Neuronal stem cell (in vitro differentiated cells): ENCODE data around the gene OR9Q1.

Source experiments
- DNase-seq: peaks from one replicate; pipeline ENCODE4 v3.0.0-alpha.2; 2013; ENCODE audit warnings: low spot score
- H2AFZ ChIP-seq: one replicate; pipeline ENCODE4 v1.6.1; 2013; ENCODE audit warnings: mild to moderate bottlenecking, low read length, inconsistent platforms
- H2AK5ac ChIP-seq: 2 replicates; pipeline ENCODE4 v1.6.1; 2013; ENCODE audit warnings: low read depth, mild to moderate bottlenecking, inconsistent platforms, low read length, moderate library complexity, mixed read lengths
- H2BK120ac ChIP-seq: 2 replicates; pipeline ENCODE4 v1.6.1; 2013; ENCODE audit warnings: low read depth, mild to moderate bottlenecking, inconsistent platforms, low read length, moderate library complexity, mixed read lengths
- H2BK12ac ChIP-seq: one replicate; pipeline ENCODE4 v1.6.1; 2013; ENCODE audit warnings: low read length, inconsistent platforms
- H2BK15ac ChIP-seq: 2 replicates; pipeline ENCODE4 v1.6.1; 2013; ENCODE audit warnings: mild to moderate bottlenecking, low read length, inconsistent platforms, mixed read lengths
- H2BK5ac ChIP-seq: one replicate; pipeline ENCODE4 v1.6.1; 2013; ENCODE audit warnings: inconsistent platforms, mild to moderate bottlenecking, low read length, moderate library complexity
- H3K14ac ChIP-seq: one replicate; pipeline ENCODE4 v1.6.1; 2013; ENCODE audit warnings: low read length, inconsistent platforms
- H3K18ac ChIP-seq: 2 replicates; pipeline ENCODE4 v1.6.1; 2013; ENCODE audit warnings: low read length, inconsistent platforms
- H3K23ac ChIP-seq: 2 replicates; pipeline ENCODE4 v1.6.1; 2013; ENCODE audit warnings: low read depth, mild to moderate bottlenecking, mixed read lengths, low read length, inconsistent platforms; ENCODE audit not compliant: poor library complexity
- H3K27ac ChIP-seq: replicated peaks from 3 replicates; pipeline ENCODE4 v1.5.1; 2013; ENCODE audit warnings: low read length, inconsistent platforms
- H3K27me3 ChIP-seq, 3 experiments: 2 replicates each; pipeline ENCODE4 v1.6.1; 2013; ENCODE audit warnings: low read length in 3 of 3, mild to moderate bottlenecking in 2 of 3, inconsistent platforms in 1 of 3, low read depth in 1 of 3, mixed read lengths in 1 of 3, moderate library complexity in 1 of 3; ENCODE audit not compliant: control insufficient read depth in 3 of 3, insufficient read depth in 3 of 3
- H3K36me3 ChIP-seq, 2 donors: replicated peaks in 1 of 2; 2 replicates each; pipeline ENCODE4 v1.6.1; 2013; ENCODE audit warnings: low read length in 2 of 2; ENCODE audit not compliant: control insufficient read depth in 2 of 2, insufficient read depth in 2 of 2
- H3K4ac ChIP-seq: 2 replicates; pipeline ENCODE4 v1.6.1; 2013; ENCODE audit warnings: inconsistent platforms, mild to moderate bottlenecking, low read length, moderate library complexity
- H3K4me1 ChIP-seq, 2 donors: 1 replicate in 1 of 2; 2 replicates in 1 of 2; pipeline ENCODE4 v1.6.1; 2013; ENCODE audit warnings: low read length in 2 of 2, low read depth in 1 of 2; ENCODE audit not compliant: control insufficient read depth in 2 of 2, insufficient read depth in 1 of 2
- H3K4me2 ChIP-seq: one replicate; pipeline ENCODE4 v1.6.1; 2013; ENCODE audit warnings: mild to moderate bottlenecking, low read length, inconsistent platforms; ENCODE audit not compliant: insufficient read depth, poor library complexity, severe bottlenecking
- H3K4me3 ChIP-seq, 2 donors: 2 replicates each; pipeline ENCODE4 v1.5.1; 2013; ENCODE audit warnings: low read length in 2 of 2, mild to moderate bottlenecking in 2 of 2, inconsistent platforms in 1 of 2, moderate library complexity in 1 of 2
- H3K79me1 ChIP-seq: one replicate; pipeline ENCODE4 v1.6.1; 2013; ENCODE audit warnings: low read depth, mild to moderate bottlenecking, inconsistent platforms, low read length, moderate library complexity
- H3K9ac ChIP-seq: one replicate; pipeline ENCODE4 v1.6.1; 2013; ENCODE audit warnings: mild to moderate bottlenecking, low read depth, low read length, inconsistent platforms; ENCODE audit not compliant: poor library complexity
- H3K9me3 ChIP-seq, 2 donors: replicated peaks in 1 of 2; 2 replicates each; pipeline versions ENCODE3 to v1.6.1; 2013; ENCODE audit warnings: low read length in 2 of 2, mild to moderate bottlenecking in 2 of 2, inconsistent platforms in 1 of 2, low read depth in 1 of 2, mixed read lengths in 1 of 2, moderate library complexity in 1 of 2; ENCODE audit not compliant: control insufficient read depth in 2 of 2, insufficient read depth in 1 of 2
- H4K8ac ChIP-seq: one replicate; pipeline ENCODE4 v1.6.1; 2013; ENCODE audit warnings: low read depth, mild to moderate bottlenecking, inconsistent platforms, low read length, moderate library complexity
- H4K91ac ChIP-seq: one replicate; pipeline ENCODE4 v1.6.1; 2013; ENCODE audit warnings: low read length, low read depth, mild to moderate bottlenecking, inconsistent platforms; ENCODE audit not compliant: poor library complexity
- WGBS, 2 donors: extraction: QIAGEN DNeasy Blood & Tissue Kit; methylation state at CpG; one replicate each; pipeline ENCODE4 v1.1.7; 2013; ENCODE audit warnings: missing lambda C conversion rate in 2 of 2, mixed read lengths in 1 of 2; ENCODE audit not compliant: insufficient read length in 2 of 2, insufficient replicate concordance in 1 of 2; ENCODE audit errors: extremely low coverage in 2 of 2; 5-methylcytosine and 5-hydroxymethylcytosine counted together

Gene OR9Q1

GRCh38 chr11:58178444-58178843 is 154.8 kb downstream of the OR9Q1 start:
- H3K36me3 ChIP-seq: no peaks in the 10 kb centered on the region
- H2BK15ac ChIP-seq: no peak overlapping the region
- no peak overlapping the region for H4K91ac ChIP-seq
- H3K79me1 ChIP-seq: no peaks in the 10 kb centered on the region
- WGBS, 2 donors: no CpG with 5 or more reads among the region's 6 CpGs
- no peak overlapping the region for H3K4me3 ChIP-seq
- H3K27me3 ChIP-seq: peaks cover 0 to 1% (median 0%) of the 10 kb centered on the region in 3 experiments
- no peaks in the 10 kb centered on the region for H3K4me1 ChIP-seq
- no peak overlapping the region for H3K14ac ChIP-seq
- no peak overlapping the region for H3K23ac ChIP-seq
- no peak overlapping the region for H4K8ac ChIP-seq
- no peak overlapping the region for H2BK12ac ChIP-seq
- no peak overlapping the region for H2AFZ ChIP-seq
- no peak overlapping the region for H3K4me2 ChIP-seq
- H2BK5ac ChIP-seq: no peak overlapping the region
- DNase-seq: no peak
- H3K9ac ChIP-seq: no peak overlapping the region
- no peak overlapping the region for H3K27ac ChIP-seq
- no peak overlapping the region for H3K18ac ChIP-seq
- no peak overlapping the region for H2BK120ac ChIP-seq
- no peak overlapping the region for H2AK5ac ChIP-seq
- H3K4ac ChIP-seq: no peak overlapping the region
- H3K9me3 ChIP-seq: no peaks in the 10 kb centered on the region

DNA sequence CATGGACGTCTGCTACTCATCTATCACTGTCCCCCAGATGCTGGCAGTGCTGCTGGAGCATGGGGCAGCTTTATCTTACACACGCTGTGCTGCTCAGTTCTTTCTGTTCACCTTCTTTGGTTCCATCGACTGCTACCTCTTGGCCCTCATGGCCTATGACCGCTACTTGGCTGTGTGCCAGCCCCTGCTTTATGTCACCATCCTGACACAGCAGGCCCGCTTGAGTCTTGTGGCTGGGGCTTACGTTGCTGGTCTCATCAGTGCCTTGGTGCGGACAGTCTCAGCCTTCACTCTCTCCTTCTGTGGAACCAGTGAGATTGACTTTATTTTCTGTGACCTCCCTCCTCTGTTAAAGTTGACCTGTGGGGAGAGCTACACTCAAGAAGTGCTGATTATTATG is 156.0 kb downstream of the OR9Q1 start:
- Histone ChIP-seq H3K4ac (no peak overlapping the region), H2AK5ac (no peak overlapping the region), H3K79me1 (no peaks in the 10 kb centered on the region), H3K23ac (no peak overlapping the region), H3K4me2 (no peak overlapping the region), H4K8ac (no peak overlapping the region), H3K18ac (peak overlapping the region; percentile 2), H2BK120ac (no peak overlapping the region), H2BK12ac (no peak overlapping the region), H3K27ac (no peak overlapping the region), H2BK5ac (no peak overlapping the region), H4K91ac (no peak overlapping the region), H3K14ac (no peak overlapping the region), H2AFZ (no peak overlapping the region), H3K4me1 (no peaks in the 10 kb centered on the region), H3K27me3 (peaks cover 0 to 1% (median 0%) of the 10 kb centered on the region in 3 experiments), H2BK15ac (no peak overlapping the region), H3K4me3 (peak overlapping the region in 1 of 2 donors; percentile 13), H3K9ac (no peak overlapping the region), H3K9me3 (no peaks in the 10 kb centered on the region), H3K36me3 (no peaks in the 10 kb centered on the region)
- no peak for DNase-seq
- no CpG with 5 or more reads among the region's 7 CpGs for WGBS, 2 donors

GRCh38 chr11:58186938-58187337 is 163.3 kb downstream of the OR9Q1 start:
- Histone ChIP-seq H3K23ac (no peak overlapping the region), H2BK15ac (no peak overlapping the region), H3K4me2 (no peak overlapping the region), H3K18ac (no peak overlapping the region), H3K9ac (no peak overlapping the region), H3K79me1 (no peaks in the 10 kb centered on the region), H3K27ac (no peak overlapping the region), H4K91ac (no peak overlapping the region), H3K4me3 (no peak overlapping the region), H2AFZ (no peak overlapping the region), H2BK12ac (no peak overlapping the region), H3K27me3 (no peaks in the 10 kb centered on the region), H2BK120ac (no peak overlapping the region), H3K14ac (no peak overlapping the region), H2AK5ac (no peak overlapping the region), H4K8ac (no peak overlapping the region), H3K4ac (no peak overlapping the region), H3K9me3 (no peaks in the 10 kb centered on the region), H3K4me1 (no peaks in the 10 kb centered on the region), H3K36me3 (no peaks in the 10 kb centered on the region), H2BK5ac (no peak overlapping the region)
- WGBS, 2 donors: no CpG with 5 or more reads among the region's 4 CpGs
- DNase-seq: no peak

DNA sequence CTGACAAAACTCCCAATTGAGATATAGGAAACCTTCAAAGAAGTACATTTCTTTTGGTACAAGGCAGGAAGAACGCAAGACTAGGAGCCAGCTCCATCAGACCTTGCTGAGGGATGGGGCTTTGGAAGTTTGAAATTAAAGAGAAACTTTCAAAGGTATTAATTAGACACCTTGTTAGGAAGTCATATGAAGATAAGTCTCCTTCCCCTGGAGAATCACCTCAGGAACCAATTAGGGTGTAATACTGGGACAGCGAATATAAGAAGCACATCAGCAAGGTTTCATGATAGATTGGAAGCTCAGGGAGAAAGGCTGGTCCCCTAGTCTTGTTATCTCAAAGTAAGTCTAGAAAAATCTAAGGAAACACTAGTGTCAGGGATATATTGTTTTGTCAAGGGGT is 165.1 kb downstream of the OR9Q1 start, which contains the start of gene OR9Q2:
TSS of gene OR9Q2 (plus strand) at position 301 of the 400 bp plus-strand sequence. CDS start 1,421 bp downstream, outside the sequence.
- WGBS, 2 donors: no CpG with 5 or more reads among the region's 2 CpGs
- Histone ChIP-seq H3K14ac (no peak within 1 kb of the TSS), H2AK5ac (no peak within 1 kb of the TSS), H3K9ac (no peak within 1 kb of the TSS), H3K9me3 (no peaks in the 10 kb centered on the region), H2BK5ac (no peak within 1 kb of the TSS), H2BK12ac (no peak within 1 kb of the TSS), H3K4me3 (no peak within 1 kb of the TSS), H4K91ac (no peak within 1 kb of the TSS), H3K4me2 (no peak within 1 kb of the TSS), H3K36me3 (no peaks in the 10 kb centered on the region), H3K18ac (no peak within 1 kb of the TSS), H3K27ac (no peak within 1 kb of the TSS), H2AFZ (no peak within 1 kb of the TSS), H2BK15ac (no peak within 1 kb of the TSS), H3K79me1 (no peaks in the 10 kb centered on the region), H3K4ac (no peak within 1 kb of the TSS), H4K8ac (no peak within 1 kb of the TSS), H3K4me1 (no peaks in the 10 kb centered on the region), H3K23ac (no peak within 1 kb of the TSS), H3K27me3 (no peaks in the 10 kb centered on the region), H2BK120ac (no peak within 1 kb of the TSS)
- DNase-seq: no peak
